ENCODE measurements around the gene SPZ1.
"Not testable (repeated sequence)": the region's sequence is repeated elsewhere in the genome, so short reads cannot be mapped to it uniquely, and the experiment has no call there.

The SPZ1 gene

DNA sequence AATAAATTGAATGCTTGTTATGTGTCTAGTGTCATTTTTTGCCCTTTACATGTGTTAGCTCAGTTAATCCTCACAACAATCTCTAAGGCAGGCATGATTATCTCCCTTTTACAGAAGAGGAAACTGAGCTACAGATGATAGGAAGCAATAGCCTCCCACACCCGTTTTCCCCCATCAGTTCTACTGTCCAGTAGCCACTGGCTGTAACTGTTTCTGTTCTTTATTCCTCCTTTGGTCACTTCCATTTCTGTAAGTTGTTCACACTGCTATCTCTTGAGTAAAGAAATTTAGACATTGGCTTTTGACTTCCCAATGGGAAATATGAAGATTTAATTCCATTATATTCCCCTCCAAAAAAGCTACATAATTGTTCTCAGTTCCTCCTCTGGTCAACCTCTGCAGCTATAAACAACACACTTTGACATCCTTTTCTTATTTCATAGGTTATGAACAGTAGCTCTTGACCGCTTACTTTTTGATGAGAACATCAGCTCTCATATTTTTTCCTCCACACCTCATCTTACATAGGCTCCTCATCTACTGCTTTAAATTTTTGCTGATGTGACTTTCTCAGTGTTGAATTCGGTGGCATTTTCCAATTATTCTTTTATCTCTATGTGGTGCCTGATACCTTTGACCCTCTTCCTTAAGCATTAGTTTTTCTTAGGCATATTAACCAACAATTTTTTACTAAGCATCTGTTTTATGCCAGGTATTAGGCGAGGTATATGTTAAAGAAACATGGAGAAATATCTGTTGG, 21.4 kb downstream of the SPZ1 start:
- no peak for DNase-seq

DNA sequence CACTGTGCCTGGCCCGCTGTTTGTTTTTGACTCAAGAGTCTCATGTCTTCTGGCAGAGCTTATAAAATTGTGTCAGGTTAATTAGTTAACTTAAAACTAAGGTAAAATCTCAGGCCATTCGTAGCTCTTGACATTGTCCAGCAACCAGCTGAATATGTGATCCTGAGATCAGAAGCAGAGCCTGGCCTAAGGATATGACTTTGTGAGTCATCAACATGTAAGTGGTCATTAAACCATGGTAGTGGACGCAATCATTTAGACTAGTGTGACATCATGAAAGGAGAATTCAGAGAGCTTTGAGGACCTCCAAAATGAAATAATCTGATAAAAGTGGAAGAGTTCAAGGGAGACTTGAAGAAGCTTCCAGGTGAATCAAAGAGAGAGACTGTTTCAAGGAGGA, 23.3 kb downstream of the SPZ1 start:
- DNase-seq: no peak

DNA sequence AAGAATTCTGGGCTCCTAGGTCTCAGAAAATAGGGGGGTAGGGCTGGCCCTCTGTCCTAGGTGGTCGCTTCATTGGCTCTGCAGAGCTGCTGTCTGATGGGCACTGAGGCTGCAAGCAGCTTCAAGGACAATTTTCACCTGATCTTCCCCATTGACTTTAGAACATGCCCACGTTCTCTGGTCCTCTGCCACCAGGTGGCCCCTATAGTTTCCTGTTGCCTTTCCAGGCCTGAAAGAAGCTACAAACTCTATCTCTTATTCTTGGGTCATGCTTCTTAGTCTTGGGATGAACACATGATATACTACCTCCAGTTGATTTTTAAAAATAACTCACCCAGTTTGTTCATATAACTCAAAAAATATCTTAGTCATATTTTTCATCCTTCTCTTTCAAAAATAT, 26.3 kb downstream of the SPZ1 start:
- DNase-seq: no peak

DNA sequence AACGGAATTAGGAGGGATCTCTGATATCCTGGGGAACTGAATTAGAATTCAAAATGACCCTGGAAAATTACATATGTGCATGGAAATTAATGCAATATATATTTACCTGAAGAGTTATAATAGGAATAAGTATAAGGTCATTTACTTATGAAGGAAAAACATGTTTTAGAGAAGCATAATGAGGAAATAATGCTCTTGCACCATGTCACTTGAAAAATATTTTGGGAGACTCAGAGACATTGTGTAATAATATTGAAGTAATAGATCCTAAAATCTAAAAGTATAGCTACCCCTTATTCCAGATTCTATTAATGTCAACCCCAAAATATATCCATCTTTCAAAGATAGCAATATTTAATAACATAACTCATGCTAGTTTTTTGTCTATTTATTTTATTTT, 28.4 kb downstream of the SPZ1 start:
- no peak for DNase-seq

DNA sequence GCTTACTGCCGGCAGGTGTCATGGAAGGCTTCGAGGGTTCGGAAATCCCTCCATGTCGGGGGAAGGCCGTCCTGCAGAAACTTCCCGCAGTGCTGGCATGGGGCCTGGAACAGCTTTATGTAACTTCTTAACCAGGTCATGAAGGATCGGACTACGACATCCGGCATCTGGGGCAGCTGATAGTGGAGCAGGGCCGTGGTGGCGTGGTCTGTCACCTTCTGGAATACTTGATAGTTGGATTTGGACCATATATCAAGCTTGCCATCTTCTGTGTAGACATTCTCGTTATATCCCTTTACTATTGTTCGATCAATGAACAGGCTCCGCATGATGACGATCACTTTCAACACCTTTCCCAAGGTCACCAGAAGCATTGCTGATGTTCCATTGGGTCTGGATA, 31.2 kb downstream of the SPZ1 start:
- DNase-seq: not testable (repeated sequence)

DNA sequence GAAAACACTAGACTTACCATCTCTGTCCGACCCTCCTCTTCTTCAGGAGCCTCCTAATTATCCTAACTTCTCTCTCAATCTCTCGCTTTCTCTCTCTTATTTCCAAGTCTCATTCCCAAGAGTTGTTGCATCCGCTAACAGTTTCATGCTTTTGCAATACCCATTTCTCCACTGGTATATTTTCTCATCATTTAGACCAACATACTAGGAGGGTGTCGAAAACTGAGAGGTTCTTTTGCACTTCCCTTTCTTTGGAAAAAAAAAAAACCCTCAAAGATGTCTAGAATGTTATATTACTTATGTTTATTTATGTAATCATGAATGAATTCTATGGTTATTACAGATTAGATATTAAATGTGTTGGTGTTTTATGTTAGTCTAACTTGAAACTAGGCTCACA, 35.9 kb downstream of the SPZ1 start:
- no peak for DNase-seq

DNA sequence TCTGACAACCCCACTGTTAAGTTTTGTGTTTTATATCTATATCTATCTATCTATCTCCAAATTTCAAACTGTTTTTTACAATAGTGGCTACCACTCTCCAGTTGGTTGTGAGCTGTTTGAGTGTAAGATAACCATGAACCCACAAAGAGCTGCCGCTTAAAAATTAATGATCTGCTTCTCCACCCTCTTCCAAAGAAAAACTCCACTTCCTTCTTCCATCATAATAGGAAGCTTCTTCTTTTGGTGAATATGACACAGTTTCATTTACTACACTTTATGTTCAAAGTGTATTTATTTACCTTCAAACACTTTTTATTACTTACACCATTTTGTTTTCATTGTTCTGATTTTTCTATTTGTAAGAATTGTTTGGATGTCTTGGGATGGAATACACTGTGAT, 37.9 kb downstream of the SPZ1 start:
- no peak for DNase-seq

DNA sequence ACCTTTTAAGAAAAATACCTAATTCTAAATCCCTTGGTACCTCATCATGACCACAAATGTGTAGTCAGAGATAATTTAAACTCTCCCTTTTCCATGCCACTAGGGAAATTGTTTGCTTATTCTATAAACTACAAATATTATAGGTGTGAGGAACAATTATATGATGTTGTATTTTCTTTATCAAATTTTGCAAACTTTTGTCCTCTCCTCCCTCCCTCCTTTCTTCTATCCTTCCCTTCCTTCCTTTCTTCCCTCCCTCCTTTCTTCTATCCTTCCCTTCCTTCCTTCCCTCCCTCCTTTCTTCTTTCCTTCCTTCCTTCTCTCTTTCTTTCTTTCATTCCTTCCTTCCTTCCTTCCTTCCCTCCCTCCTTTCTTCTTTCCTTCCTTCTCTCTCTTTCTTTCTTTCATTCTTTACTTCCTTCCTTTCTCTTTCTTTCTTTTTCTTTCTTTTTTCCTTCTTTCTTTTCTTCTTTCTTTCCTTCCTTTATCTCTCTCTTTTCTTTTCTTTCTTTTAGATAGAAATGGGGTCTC, 41.2 kb downstream of the SPZ1 start:
- no peak for DNase-seq

DNA sequence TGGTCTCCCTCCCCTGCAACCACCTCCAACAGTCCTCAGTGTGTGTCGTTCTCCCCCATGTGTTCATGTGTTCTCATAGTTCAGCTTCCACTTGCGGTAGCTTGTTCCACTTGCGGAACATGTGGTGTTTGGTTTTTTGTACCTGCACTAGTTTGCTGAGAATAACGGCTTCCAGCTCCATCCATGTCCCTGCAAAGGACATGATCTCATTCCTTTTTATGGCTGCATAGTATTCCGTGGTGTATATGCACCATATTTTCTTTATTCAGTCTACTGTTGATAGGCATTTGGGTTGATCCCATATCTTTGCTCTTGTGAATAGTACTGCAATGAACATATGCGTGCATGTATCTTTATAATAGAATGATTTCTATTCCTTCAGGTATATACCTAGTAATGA, 45.1 kb downstream of the SPZ1 start:
- no peak for DNase-seq

DNA sequence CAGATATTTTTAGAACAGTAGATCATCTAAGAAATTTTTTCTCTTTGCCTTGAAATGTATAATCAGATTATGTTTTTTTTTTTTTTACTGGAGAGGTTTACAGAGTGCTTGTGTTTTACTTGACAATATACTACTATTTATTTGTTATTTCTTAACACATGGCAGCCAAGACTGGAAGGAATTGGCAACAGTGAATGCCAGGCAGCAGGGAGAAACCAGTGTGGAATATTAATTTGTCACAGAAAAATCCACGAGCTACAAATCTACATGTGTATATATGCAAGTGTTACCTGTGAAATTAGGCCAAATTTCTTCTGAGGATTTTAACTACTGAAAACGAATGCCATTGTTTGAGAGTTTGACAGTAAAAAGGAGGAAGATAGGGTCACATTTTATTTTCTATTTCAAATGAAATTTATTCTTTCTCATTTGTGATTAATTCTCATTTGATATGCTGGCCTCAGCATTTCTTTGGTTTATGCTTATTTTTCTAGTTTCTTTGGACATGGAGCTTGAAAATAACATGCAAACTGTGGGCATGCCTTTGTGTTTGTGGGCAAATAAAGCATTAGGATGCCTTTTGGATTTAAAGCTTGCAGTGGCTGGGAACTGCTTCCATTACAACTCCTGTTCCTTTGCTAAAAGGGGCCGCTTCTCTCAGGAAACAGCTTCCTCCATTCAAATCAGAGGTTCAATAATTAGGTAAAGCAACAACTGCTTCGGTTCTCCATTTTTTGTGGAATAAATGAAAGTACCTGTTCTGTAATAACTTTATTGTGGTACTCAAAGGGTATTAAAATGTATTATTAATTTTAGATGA, 49.1 kb downstream of the SPZ1 start:
- DNase-seq: no peak

DNA sequence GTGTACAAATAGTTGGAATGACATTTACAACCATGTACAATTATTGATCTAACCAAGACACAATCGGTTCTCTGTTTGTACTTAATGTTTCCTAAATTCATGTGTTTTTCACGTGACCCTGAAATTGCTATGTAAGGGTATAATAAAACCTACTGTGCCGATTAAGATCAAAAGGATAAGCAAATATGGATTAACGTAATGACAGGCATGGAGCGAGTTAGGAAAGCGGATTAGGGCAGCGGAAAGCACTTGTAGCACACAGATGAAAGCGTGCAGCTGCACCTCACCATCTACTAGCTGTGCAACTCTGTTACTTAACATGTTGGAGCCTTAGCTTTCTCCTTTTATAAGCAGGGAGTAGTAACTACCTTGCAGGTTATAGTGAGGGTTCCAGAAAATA, 49.7 kb downstream of the SPZ1 start:
- DNase-seq: no peak

DNA sequence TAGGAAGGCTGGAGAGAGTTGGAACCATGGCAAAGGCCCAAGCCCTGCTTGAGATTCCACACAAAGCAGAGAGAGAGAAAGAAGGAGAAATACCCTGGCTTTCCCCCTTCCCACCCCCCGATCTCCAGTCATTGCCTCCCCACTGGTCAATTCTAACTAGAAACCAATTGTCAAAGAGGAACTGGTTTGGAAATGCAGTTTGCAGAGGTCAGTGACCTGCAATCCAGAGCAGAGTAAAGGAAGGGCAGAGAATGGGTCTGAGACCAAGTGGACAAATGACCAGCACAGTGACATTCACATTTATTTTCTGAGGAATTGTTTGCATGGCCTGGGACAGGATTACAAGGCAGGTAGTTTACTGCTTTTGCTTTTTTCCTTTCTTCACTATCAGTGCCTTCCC, 50.6 kb downstream of the SPZ1 start:
- DNase-seq: no peak
